ENCODE results near the gene GRM1. TPM values are rescaled to one million over a fixed set of nuclear protein-coding genes. Genes with fewer than 3 reads are reported as not detected.

Gene GRM1
- polyA plus RNA-seq, 3 donors = not detected

DNA sequence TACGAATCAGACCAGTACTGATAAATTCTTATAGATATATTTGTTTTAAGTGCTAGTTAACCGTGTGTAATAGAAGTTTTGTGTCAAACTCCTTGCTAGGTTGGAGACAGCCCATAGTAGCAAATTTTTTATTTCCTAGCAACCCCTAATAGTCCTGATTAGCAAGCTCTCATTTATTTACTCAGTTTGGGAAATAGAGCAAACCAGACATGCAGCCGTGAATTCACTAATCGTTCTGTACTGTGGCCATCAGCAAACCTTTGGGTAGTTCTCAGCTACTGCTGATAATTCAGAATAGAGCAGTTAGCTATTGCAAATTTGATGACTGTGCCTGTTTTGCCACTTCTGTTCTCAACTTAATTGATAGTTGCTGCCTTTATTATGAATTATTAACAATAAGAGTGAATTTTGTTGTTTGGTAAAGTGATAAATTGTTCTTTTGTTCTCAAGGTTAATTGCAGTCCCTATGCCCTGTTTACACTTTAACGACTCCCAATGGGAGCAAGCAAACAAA lies 215.8 kb downstream of the GRM1 start:
- Mint-ChIP-seq H3K27ac (no peak overlapping the region), H3K9me3 (peaks cover 3 to 10% (median 8%) of the 10 kb centered on the region in 7 donors), H3K4me3 (no peak overlapping the region), H3K27me3 (ENCODE audit: low read depth in 3 of 3) (peaks cover 0 to 4% (median 1%) of the 10 kb centered on the region in 3 donors), H3K36me3 (no peaks in the 10 kb centered on the region), H3K4me1 (no peaks in the 10 kb centered on the region)
- H3K4me2 ChIP-seq (replicated peaks; ENCODE audit: extremely low read depth, low read length, poor library complexity, severe bottlenecking) = no peak overlapping the region
- TF ChIP-seq, protein P1, sequence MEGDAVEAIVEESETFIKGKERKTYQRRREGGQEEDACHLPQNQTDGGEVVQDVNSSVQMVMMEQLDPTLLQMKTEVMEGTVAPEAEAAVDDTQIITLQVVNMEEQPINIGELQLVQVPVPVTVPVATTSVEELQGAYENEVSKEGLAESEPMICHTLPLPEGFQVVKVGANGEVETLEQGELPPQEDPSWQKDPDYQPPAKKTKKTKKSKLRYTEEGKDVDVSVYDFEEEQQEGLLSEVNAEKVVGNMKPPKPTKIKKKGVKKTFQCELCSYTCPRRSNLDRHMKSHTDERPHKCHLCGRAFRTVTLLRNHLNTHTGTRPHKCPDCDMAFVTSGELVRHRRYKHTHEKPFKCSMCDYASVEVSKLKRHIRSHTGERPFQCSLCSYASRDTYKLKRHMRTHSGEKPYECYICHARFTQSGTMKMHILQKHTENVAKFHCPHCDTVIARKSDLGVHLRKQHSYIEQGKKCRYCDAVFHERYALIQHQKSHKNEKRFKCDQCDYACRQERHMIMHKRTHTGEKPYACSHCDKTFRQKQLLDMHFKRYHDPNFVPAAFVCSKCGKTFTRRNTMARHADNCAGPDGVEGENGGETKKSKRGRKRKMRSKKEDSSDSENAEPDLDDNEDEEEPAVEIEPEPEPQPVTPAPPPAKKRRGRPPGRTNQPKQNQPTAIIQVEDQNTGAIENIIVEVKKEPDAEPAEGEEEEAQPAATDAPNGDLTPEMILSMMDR (IDR thresholded peaks at IDR 0.05) = no peak
- H2AFZ ChIP-seq (ENCODE audit: insufficient read depth, low read depth, low read length, poor library complexity, severe bottlenecking) = no peak overlapping the region
- peaks cover 5 to 6% of the 10 kb centered on the region in 2 donors for H3K9me3 ChIP-seq (replicated peaks in 1 of 2; ENCODE audit: control insufficient read depth in 1 of 2, insufficient read depth in 1 of 2, low read length in 2 of 2)
- intact Hi-C loops (cut with micrococcal nuclease) = no loop called here
- H3K9ac ChIP-seq (ENCODE audit: insufficient read depth, low read length, poor library complexity, severe bottlenecking) = no peak overlapping the region
- no peaks in the 10 kb centered on the region for H3K79me2 ChIP-seq (ENCODE audit: insufficient read depth, low read length)
- no peaks in the 10 kb centered on the region for H3K27me3 ChIP-seq (ENCODE audit: control insufficient read depth in 2 of 2, insufficient read depth in 2 of 2, low read length in 2 of 2)
- no peak overlapping the region for H3K27ac ChIP-seq (ENCODE audit: low read depth in 1 of 2, low read length in 2 of 2)
- H3K4me3 ChIP-seq (replicated peaks in 1 of 3; ENCODE audit: low read depth in 2 of 3, low read length in 3 of 3) = no peak overlapping the region
- H3K36me3 ChIP-seq (replicated peaks in 1 of 2; ENCODE audit: control insufficient read depth in 1 of 2, insufficient read depth in 2 of 2, low read length in 2 of 2) = no peaks in the 10 kb centered on the region
- 100% methylated on average over 1 of the region's 5 CpGs for WGBS (ENCODE audit: insufficient coverage)
- DNase-seq = no peak
- no peaks in the 10 kb centered on the region for H4K20me1 ChIP-seq (ENCODE audit: insufficient read depth, low read length)
- H3K4me1 ChIP-seq (ENCODE audit: control insufficient read depth in 1 of 2, insufficient read depth in 2 of 2, low read length in 2 of 2) = no peaks in the 10 kb centered on the region

DNA sequence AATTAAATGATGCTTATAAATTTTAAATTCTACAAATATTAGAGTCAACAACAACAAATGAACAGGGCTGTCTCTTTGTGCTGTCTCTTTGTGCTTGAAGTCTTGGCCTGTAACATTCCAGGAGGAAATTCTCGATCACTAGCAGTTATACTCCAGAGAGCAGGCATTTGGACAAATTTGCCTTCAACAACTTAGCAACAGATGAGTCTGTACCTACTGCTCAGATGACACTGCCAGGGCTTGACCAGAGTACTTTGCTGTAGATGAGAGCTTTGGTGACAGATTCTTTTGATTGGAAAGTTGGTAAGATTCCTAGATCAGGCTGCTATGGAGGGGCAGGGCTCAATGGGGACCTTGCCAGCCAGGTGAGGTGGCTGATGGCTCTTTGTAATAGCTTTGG lies 217.2 kb downstream of the GRM1 start:
- Histone ChIP-seq H3K27ac (ENCODE audit: low read depth in 1 of 2, low read length in 2 of 2) (no peak overlapping the region), H3K4me1 (ENCODE audit: control insufficient read depth in 1 of 2, insufficient read depth in 2 of 2, low read length in 2 of 2) (no peaks in the 10 kb centered on the region), H3K36me3 (replicated peaks in 1 of 2; ENCODE audit: control insufficient read depth in 1 of 2, insufficient read depth in 2 of 2, low read length in 2 of 2) (no peaks in the 10 kb centered on the region), H3K9ac (ENCODE audit: insufficient read depth, low read length, poor library complexity, severe bottlenecking) (no peak overlapping the region), H3K79me2 (ENCODE audit: insufficient read depth, low read length) (no peaks in the 10 kb centered on the region), H3K4me2 (replicated peaks; ENCODE audit: extremely low read depth, low read length, poor library complexity, severe bottlenecking) (no peak overlapping the region), H4K20me1 (ENCODE audit: insufficient read depth, low read length) (no peaks in the 10 kb centered on the region), H3K27me3 (ENCODE audit: control insufficient read depth in 2 of 2, insufficient read depth in 2 of 2, low read length in 2 of 2) (no peaks in the 10 kb centered on the region), H3K9me3 (replicated peaks in 1 of 2; ENCODE audit: control insufficient read depth in 1 of 2, insufficient read depth in 1 of 2, low read length in 2 of 2) (peaks cover 5 to 7% of the 10 kb centered on the region in 2 donors), H2AFZ (ENCODE audit: insufficient read depth, low read depth, low read length, poor library complexity, severe bottlenecking) (no peak overlapping the region), H3K4me3 (replicated peaks in 1 of 3; ENCODE audit: low read depth in 2 of 3, low read length in 3 of 3) (no peak overlapping the region)
- TF ChIP-seq, protein P1 (IDR thresholded peaks at IDR 0.05) = no peak
- H3K27ac Mint-ChIP-seq = no peak overlapping the region
- WGBS (ENCODE audit: insufficient coverage) = no CpG with 5 or more reads among the region's 1 CpG
- no peaks in the 10 kb centered on the region for H3K4me1 Mint-ChIP-seq
- no peaks in the 10 kb centered on the region for H3K36me3 Mint-ChIP-seq
- intact Hi-C loops (cut with micrococcal nuclease) = no loop called here
- no peak overlapping the region for H3K4me3 Mint-ChIP-seq
- peaks cover 3 to 10% (median 8%) of the 10 kb centered on the region in 7 donors for H3K9me3 Mint-ChIP-seq
- no peak for DNase-seq
- peaks cover 0 to 4% (median 1%) of the 10 kb centered on the region in 3 donors for H3K27me3 Mint-ChIP-seq (ENCODE audit: low read depth in 3 of 3)

Measured in CD14-positive monocyte (primary cell).